H1 (cell line): ENCODE measurements around the gene OSBPL5. TPM values are rescaled to one million over a fixed set of nuclear protein-coding genes. Genes with fewer than 3 reads are reported as not detected.
A peak's percentile ranks its signal among the peaks of the same experiment; 100 is the strongest.

Experiments used
- CTCF ChIA-PET: fragments of 300-600 bp; sonication (Branson Sonifier 250); formaldehyde crosslinking; loops from one replicate; lab custom pipeline; 2021; ENCODE audit not compliant: partially characterized antibody; lab: Charles Lee
- POLR2A ChIA-PET: fragments of 300-600 bp; sonication (Branson Sonifier 250); formaldehyde crosslinking; loops from one replicate; lab custom pipeline; 2021; ENCODE audit warnings: inconsistent platforms; ENCODE audit not compliant: partially characterized antibody; lab: Charles Lee
- DNase-seq, 2 experiments: peaks; one replicate each; pipeline versions ENCODE4 v3.0.0 to v3.0.0-alpha.2; 2010 to 2022; ENCODE audit warnings: low spot score in 2 of 2, low read depth in 1 of 2, mixed read lengths in 1 of 2
- FAIRE-seq: peaks from 2 replicates; lab custom pipeline; 2011; peaks lifted over from hg19 to GRCh38; lab: Jason Lieb, UNC
- H2AFZ ChIP-seq: 2 replicates; pipeline ENCODE4 v1.8.1; 2012; ENCODE audit warnings: low read length, inconsistent platforms
- H2AK5ac ChIP-seq: 2 replicates; pipeline ENCODE4 v1.6.1; 2013; ENCODE audit warnings: low read depth, low read length
- H2BK120ac ChIP-seq: replicated peaks from 2 replicates; pipeline ENCODE3; 2013; ENCODE audit warnings: low read depth, low read length, inconsistent platforms
- H2BK12ac ChIP-seq: 2 replicates; pipeline ENCODE4 v1.6.1; 2013; ENCODE audit warnings: low read depth, low read length
- H2BK15ac ChIP-seq: 2 replicates; pipeline ENCODE4 v1.6.1; 2013; ENCODE audit warnings: low read length
- H2BK20ac ChIP-seq: 2 replicates; pipeline ENCODE4 v1.6.1; 2013; ENCODE audit warnings: low read length
- H2BK5ac ChIP-seq: 2 replicates; pipeline ENCODE4 v1.6.1; 2013; ENCODE audit warnings: low read depth, low read length
- H3K14ac ChIP-seq: 2 replicates; pipeline ENCODE4 v1.6.1; 2013; ENCODE audit warnings: inconsistent platforms; ENCODE audit not compliant: insufficient read length
- H3K18ac ChIP-seq: 2 replicates; pipeline ENCODE4 v1.6.1; 2013; ENCODE audit warnings: low read length; ENCODE audit errors: extremely low read depth
- H3K23ac ChIP-seq: 2 replicates; pipeline ENCODE4 v1.6.1; 2013; ENCODE audit warnings: inconsistent platforms; ENCODE audit not compliant: insufficient read length
- H3K23me2 ChIP-seq: 2 replicates; pipeline ENCODE4 v1.6.1; 2013; ENCODE audit warnings: low read depth, low read length
- H3K27ac ChIP-seq: 2 replicates; pipeline ENCODE4 v1.6.1; 2011; ENCODE audit warnings: low read depth, low read length, inconsistent platforms
- H3K27me3 ChIP-seq, 4 experiments: replicated peaks in 1 of 4; 1 replicate in 1 of 4; 2 replicates in 3 of 4; pipeline versions ENCODE4 v1.6.1 to v1.8.1; 2011 to 2013; ENCODE audit warnings: low read length in 3 of 4, mild to moderate bottlenecking in 3 of 4, inconsistent platforms in 2 of 4, mixed read lengths in 2 of 4, moderate library complexity in 1 of 4; ENCODE audit not compliant: control insufficient read depth in 3 of 4, insufficient read depth in 3 of 4; ENCODE audit errors: extremely low read depth in 1 of 4
- H3K36me3 ChIP-seq, 4 experiments: 2 replicates each; pipeline versions ENCODE4 v1.6.1 to v1.8.1; 2011 to 2013; ENCODE audit warnings: mild to moderate bottlenecking in 4 of 4, low read length in 3 of 4, moderate library complexity in 2 of 4, control low read depth in 1 of 4, inconsistent platforms in 1 of 4; ENCODE audit not compliant: insufficient read depth in 4 of 4, control insufficient read depth in 2 of 4
- H3K4ac ChIP-seq: replicated peaks from 2 replicates; pipeline ENCODE3; 2013; ENCODE audit warnings: low read length, low read depth, mixed read lengths, inconsistent platforms; ENCODE audit not compliant: insufficient read length
- H3K4me1 ChIP-seq, 4 experiments: replicated peaks in 1 of 4; 1 replicate in 1 of 4; 2 replicates in 3 of 4; pipeline versions ENCODE4 v1.6.1 to v1.8.1; 2011 to 2013; ENCODE audit warnings: low read length in 3 of 4, inconsistent platforms in 2 of 4, mixed read lengths in 1 of 4; ENCODE audit not compliant: insufficient read depth in 4 of 4, control insufficient read depth in 3 of 4
- H3K4me2 ChIP-seq, 2 experiments: 2 replicates each; pipeline versions ENCODE4 v1.6.1 to v1.8.1; 2011 to 2013; ENCODE audit warnings: low read depth in 2 of 2, low read length in 2 of 2, control low read depth in 1 of 2, inconsistent platforms in 1 of 2, mild to moderate bottlenecking in 1 of 2; ENCODE audit not compliant: insufficient read depth in 1 of 2
- H3K4me3 ChIP-seq, 4 experiments: fragments of 200-600, 300-600 bp in 1 of 4; sonication (generic), shearing (Covaris generic), sonication (Bioruptor Twin) in 1 of 4; 2 replicates each; pipeline versions ENCODE4 v1.5.1 to v1.8.1; 2011 to 2016; ENCODE audit warnings: low read length in 4 of 4, low read depth in 3 of 4, control low read depth in 2 of 4, inconsistent platforms in 2 of 4, mild to moderate bottlenecking in 2 of 4, mixed read lengths in 1 of 4, moderate library complexity in 1 of 4; ENCODE audit not compliant: insufficient read depth in 2 of 4; ENCODE audit errors: extremely low read depth in 1 of 4
- H3K56ac ChIP-seq: replicated peaks from 2 replicates; pipeline ENCODE3; 2013; ENCODE audit warnings: low read depth, mild to moderate bottlenecking, mixed read lengths, low read length, inconsistent platforms; ENCODE audit not compliant: insufficient read length
- H3K79me1 ChIP-seq: 2 replicates; pipeline ENCODE4 v1.6.1; 2013; ENCODE audit warnings: low read depth, low read length, control low read depth
- H3K79me2 ChIP-seq, 2 experiments: 2 replicates each; pipeline versions ENCODE4 v1.6.1 to v1.8.1; 2012 to 2013; ENCODE audit warnings: low read length in 2 of 2, mild to moderate bottlenecking in 2 of 2, inconsistent platforms in 1 of 2; ENCODE audit not compliant: insufficient read depth in 2 of 2, control insufficient read depth in 1 of 2
- H3K9ac ChIP-seq, 4 experiments: replicated peaks in 1 of 4; 1 replicate in 1 of 4; 2 replicates in 3 of 4; pipeline versions ENCODE4 v1.6.1 to v1.8.1; 2011 to 2013; ENCODE audit warnings: low read depth in 3 of 4, low read length in 3 of 4, control low read depth in 2 of 4, mild to moderate bottlenecking in 2 of 4, moderate library complexity in 2 of 4, inconsistent platforms in 1 of 4; ENCODE audit errors: extremely low read depth in 1 of 4
- H3K9me3 ChIP-seq, 2 experiments: 2 replicates each; pipeline versions ENCODE4 v1.6.1 to v1.8.1; 2012 to 2013; ENCODE audit warnings: mild to moderate bottlenecking in 2 of 2, moderate library complexity in 2 of 2, control low read depth in 1 of 2, inconsistent platforms in 1 of 2, low read depth in 1 of 2, low read length in 1 of 2, mixed read lengths in 1 of 2; ENCODE audit not compliant: insufficient read depth in 2 of 2
- H4K20me1 ChIP-seq, 2 experiments: replicated peaks in 1 of 2; 2 replicates each; pipeline versions ENCODE3 to v1.8.1; 2011 to 2013; ENCODE audit warnings: inconsistent platforms in 2 of 2, low read length in 2 of 2, mild to moderate bottlenecking in 1 of 2; ENCODE audit not compliant: insufficient read depth in 2 of 2, control insufficient read depth in 1 of 2
- H4K5ac ChIP-seq: 2 replicates; pipeline ENCODE4 v1.6.1; 2013; ENCODE audit warnings: low read length, low read depth, mixed read lengths, inconsistent platforms; ENCODE audit not compliant: insufficient read length
- H4K8ac ChIP-seq: 2 replicates; pipeline ENCODE4 v1.8.0; 2013; ENCODE audit warnings: mild to moderate bottlenecking, moderate library complexity, low read length, inconsistent platforms; ENCODE audit not compliant: insufficient read depth; ENCODE audit errors: extremely low read depth
- H4K91ac ChIP-seq: replicated peaks from 2 replicates; pipeline ENCODE3; 2013; ENCODE audit warnings: low read length, mixed read lengths, inconsistent platforms; ENCODE audit not compliant: insufficient read length
- EGR1 ChIP-seq: IDR thresholded peaks from 2 replicates; pipeline ENCODE4 v1.6.1; 2011; ENCODE audit warnings: low read depth, low read length, borderline replicate concordance
- EZH2 ChIP-seq: fragments of 200-600 bp; sonication (generic); IDR thresholded peaks from 2 replicates; pipeline ENCODE4 v1.7.1; 2012; ENCODE audit warnings: low read depth, mild to moderate bottlenecking, moderate library complexity, low read length, inconsistent platforms; ENCODE audit not compliant: severe bottlenecking
- GABPA ChIP-seq: IDR thresholded peaks from 2 replicates; pipeline ENCODE4 v1.6.1; 2011; ENCODE audit warnings: mild to moderate bottlenecking, low read length, moderate library complexity, borderline replicate concordance; ENCODE audit not compliant: insufficient read depth
- JUND ChIP-seq: IDR thresholded peaks from 2 replicates; pipeline ENCODE4 v1.6.1; 2011; ENCODE audit warnings: mild to moderate bottlenecking, improper control_type of control experiment, low read length
- KDM4A ChIP-seq: IDR thresholded peaks from one replicate; pipeline ENCODE4 v1.7.1; 2012; ENCODE audit warnings: low read depth, mild to moderate bottlenecking, moderate library complexity, low read length, inconsistent platforms; ENCODE audit not compliant: severe bottlenecking
- NRF1 ChIP-seq: IDR thresholded peaks from 2 replicates; pipeline ENCODE4 v1.6.1; 2011; ENCODE audit warnings: mild to moderate bottlenecking, low read depth, low read length, improper control_type of control experiment
- PHF8 ChIP-seq: fragments of 200-600 bp; sonication (generic); conservative IDR thresholded peaks from 2 replicates; pipeline ENCODE4 v1.7.1; 2012; ENCODE audit warnings: low read depth, mild to moderate bottlenecking, inconsistent platforms, low read length, moderate library complexity
- RBBP5 ChIP-seq: IDR thresholded peaks from 2 replicates; pipeline ENCODE4 v1.7.1; 2012; ENCODE audit warnings: low read depth, mild to moderate bottlenecking, inconsistent platforms, low read length, moderate library complexity, borderline replicate concordance
- SUZ12 ChIP-seq: fragments of 200-600 bp; sonication (generic); IDR thresholded peaks from 2 replicates; pipeline ENCODE4 v1.6.1; 2012; ENCODE audit warnings: mild to moderate bottlenecking, inconsistent platforms, low read length, moderate library complexity, mixed read lengths
- TAF1 ChIP-seq: IDR thresholded peaks from 2 replicates; pipeline ENCODE4 v1.6.1; 2011; ENCODE audit warnings: mild to moderate bottlenecking, low read depth, low read length
- TBP ChIP-seq: IDR thresholded peaks from 2 replicates; pipeline ENCODE4 v1.6.1; 2011; ENCODE audit warnings: low read depth, low read length, improper control_type of control experiment
- WGBS, 2 experiments: shearing (Covaris generic) in 1 of 2; methylation state at CpG; one replicate each; pipeline versions ENCODE4 v1.1.6 to v1.1.7; 2013 to 2015; ENCODE audit warnings: low lambda C conversion rate in 2 of 2, mixed read lengths in 2 of 2, inconsistent platforms in 1 of 2, low coverage in 1 of 2, missing lambda C conversion rate in 1 of 2; ENCODE audit not compliant: insufficient replicate concordance in 2 of 2, insufficient coverage in 1 of 2, insufficient read length in 1 of 2; ENCODE audit errors: extremely low coverage in 1 of 2, missing lambda C conversion rate in 1 of 2; 5-methylcytosine and 5-hydroxymethylcytosine counted together
- polyA plus RNA-seq, 7 experiments: library from polyadenylated mRNA; depleted of rRNA in 3 of 7; stranded (reverse) in 5 of 7; unstranded in 2 of 7; fragments of >200 nt in 5 of 7; fragments of 200-250 nt in 2 of 7; gene quantifications; 1 replicate in 5 of 7; 2 replicates in 1 of 7; 4 replicates in 1 of 7; pipeline versions ENCODE4 v1.2.1 to v1.2.3, GENCODE V29; 2011 to 2013; ENCODE audit warnings: missing spikeins in 2 of 7, mixed read lengths in 2 of 7
- total RNA-seq: library from RNA; stranded (reverse); fragmentation: NEBNext Ultra II Directional; extraction: Animal tissue kit (Norgen Biotek cat#: 25700); gene quantifications from 2 replicates; pipeline ENCODE4 v1.2.1, GENCODE V29; 2021

Gene OSBPL5
- total and polyA plus RNA-seq, 2 of the 8 experiments (the other 6 are each of a cell fraction or from before 2014, with no cell fraction given) = 3.4 to 9.9 TPM

DNA sequence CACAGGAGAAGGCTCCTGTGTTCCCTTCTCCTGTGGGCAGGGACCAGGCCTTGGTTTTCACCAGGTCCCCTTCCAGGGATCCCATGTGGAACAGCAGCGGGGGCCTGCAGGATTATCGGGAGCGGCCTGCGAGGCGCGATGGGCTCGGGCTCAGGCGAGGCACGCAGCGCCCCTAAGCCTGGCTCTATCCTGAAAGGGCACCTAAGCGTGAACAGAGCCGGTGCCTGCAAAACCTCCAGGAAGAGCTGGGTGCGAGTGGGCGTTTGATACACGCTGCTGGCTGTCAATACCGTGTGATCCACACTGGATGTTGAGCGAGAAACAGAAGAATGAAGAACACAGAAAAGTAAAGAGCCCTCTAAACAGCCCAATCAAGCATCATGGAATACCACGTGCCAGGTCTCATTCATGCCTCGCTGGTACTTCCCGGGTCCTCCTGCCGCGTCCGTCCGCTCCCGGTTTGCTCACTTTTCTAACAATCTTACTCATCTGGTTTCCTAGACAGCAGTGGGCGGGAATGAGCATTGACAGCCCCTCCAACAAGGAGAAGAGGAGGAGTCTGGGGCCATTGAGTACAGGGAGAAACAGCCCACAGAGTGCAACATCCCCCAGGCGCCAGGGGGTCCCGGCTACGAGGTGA, 12.5 kb downstream of the OSBPL5 start:
- no peaks in the 10 kb centered on the region for H3K36me3 ChIP-seq
- no peak overlapping the region for H3K4me3 ChIP-seq
- no peak for TF ChIP-seq SUZ12
- no peak for TF ChIP-seq JUND
- no peak for TF ChIP-seq NRF1
- no peak for TF ChIP-seq TAF1
- no peak for TF ChIP-seq RBBP5
- no peak for TF ChIP-seq EZH2
- no peak for TF ChIP-seq KDM4A
- TF ChIP-seq EGR1 = no peak
- TF ChIP-seq PHF8 = no peak
- TF ChIP-seq TBP = no peak
- no peak for TF ChIP-seq GABPA
- TF ChIP-seq, all 59 proteins: peak for 0
- H3K4me1 ChIP-seq = peaks cover 0 to 25% (median 16%) of the 10 kb centered on the region in 4 experiments; a peak in 6 of 7 replicates
- H3K9me3 ChIP-seq = no peaks in the 10 kb centered on the region
- H2AK5ac ChIP-seq = 0 out of 2 replicates have a peak overlapping the region, but pooled peaks have one; percentile 86
- H3K79me2 ChIP-seq = no peaks in the 10 kb centered on the region
- ChIA-PET CTCF (interaction anchor here (0.9 to 5.4 kb wide), 8 partner anchors 8 to 196 kb away, joined by 3 to 23 read pairs (median 4); partner anchors contain the start of gene OSBPL5), POLR2A (interaction anchor here (0.6 to 1.5 kb wide), 2 partner anchors 10 to 11 kb away, joined by 3 to 4 read pairs; no protein-coding TSS in a partner anchor)
- 91% methylated on average over 22 of the region's 29 CpGs; no CpG with 5 or more reads in 1 of the 2 experiments for WGBS, 2 experiments
- H2BK120ac ChIP-seq = no peak overlapping the region
- no peak overlapping the region for H3K4me2 ChIP-seq
- H3K4ac ChIP-seq = no peak overlapping the region
- H3K56ac ChIP-seq = no peak overlapping the region
- no peak overlapping the region for H2BK12ac ChIP-seq
- H2AFZ ChIP-seq = no peak overlapping the region
- H4K8ac ChIP-seq = 0 out of 2 replicates have a peak overlapping the region, but pooled peaks have one; percentile 43
- H3K18ac ChIP-seq = no peak overlapping the region
- H4K91ac ChIP-seq = no peak overlapping the region
- no peak overlapping the region for H3K14ac ChIP-seq
- no peak overlapping the region for H4K5ac ChIP-seq
- no peak for FAIRE-seq
- no peak for DNase-seq
- H3K23me2 ChIP-seq = no peaks in the 10 kb centered on the region; the same call in 1 of the 2 replicates
- H3K23ac ChIP-seq = no peak overlapping the region
- no peak overlapping the region for H3K9ac ChIP-seq
- peaks cover 0 to 2% of the 10 kb centered on the region in 2 experiments for H4K20me1 ChIP-seq
- H2BK20ac ChIP-seq = no peak overlapping the region
- H2BK15ac ChIP-seq = no peak overlapping the region
- no peak overlapping the region for H3K27ac ChIP-seq
- H3K79me1 ChIP-seq = peaks cover 4% of the 10 kb centered on the region; the same call in 1 of the 2 replicates
- H3K27me3 ChIP-seq = no peaks in the 10 kb centered on the region; a peak in 1 of 7 replicates
- no peak overlapping the region; the same call in 1 of the 2 replicates for H2BK5ac ChIP-seq
